SK-N-SH (cell line): ENCODE data around the gene ZDHHC21. TPM values are rescaled to one million over a fixed set of nuclear protein-coding genes. Genes with fewer than 3 reads are reported as not detected.

Source experiments
- CTCF ChIA-PET: fragments of 300-600, 350-600 bp; formaldehyde crosslinking; extraction: SDS; loops from one replicate; lab custom pipeline; 2021; lab: Yijun Ruan, JAX
- POLR2A ChIA-PET: fragments of 350-600 bp; sonication (Branson Sonifier 250); formaldehyde crosslinking; extraction: SDS; loops from one replicate; lab custom pipeline; 2020; ENCODE audit warnings: antibody characterized with exemption, inconsistent platforms; lab: Yijun Ruan, JAX
- DNase-seq: peaks from one replicate; pipeline ENCODE4 v3.0.0; 2012
- H2AFZ ChIP-seq: fragments of 200-600 bp; sonication (generic); 2 replicates; pipeline ENCODE4 v1.8.1; 2016; ENCODE audit warnings: antibody characterized with exemption, mild to moderate bottlenecking, low read depth
- H3F3A ChIP-seq: fragments of 200-600 bp; sonication (generic); replicated peaks from 2 replicates; pipeline ENCODE3; 2016; ENCODE audit warnings: antibody characterized with exemption, mild to moderate bottlenecking; ENCODE audit not compliant: insufficient read depth
- H3K27ac ChIP-seq, 2 experiments: fragments of 200-500 bp in 1 of 2; fragments of 200-600 bp in 1 of 2; sonication (Bioruptor generic) in 1 of 2; sonication (generic), shearing (Covaris generic) in 1 of 2; 2 replicates each; pipeline versions ENCODE4 v1.5.1 to v1.6.1; 2014 to 2016; ENCODE audit warnings: low read depth in 2 of 2, inconsistent platforms in 1 of 2, low read length in 1 of 2, mild to moderate bottlenecking in 1 of 2, mixed read lengths in 1 of 2
- H3K27me3 ChIP-seq: fragments of 200-600 bp; sonication (generic), shearing (Covaris generic); 2 replicates; pipeline ENCODE4 v1.6.1; 2016; ENCODE audit warnings: mixed run types; ENCODE audit not compliant: insufficient read depth
- H3K36me3 ChIP-seq, 2 experiments: fragments of 200-500 bp in 1 of 2; fragments of 200-600 bp in 1 of 2; sonication (Bioruptor generic) in 1 of 2; sonication (generic) in 1 of 2; replicated peaks in 1 of 2; 2 replicates each; pipeline versions ENCODE3 to v1.5.1; 2014 to 2016; ENCODE audit warnings: low read length in 1 of 2, mild to moderate bottlenecking in 1 of 2; ENCODE audit not compliant: insufficient read depth in 2 of 2, control insufficient read depth in 1 of 2
- H3K4me1 ChIP-seq, 2 experiments: fragments of 200-500 bp in 1 of 2; fragments of 200-600 bp in 1 of 2; sonication (Bioruptor generic) in 1 of 2; sonication (generic), shearing (Covaris generic) in 1 of 2; 2 replicates each; pipeline versions ENCODE4 v1.5.1 to v1.6.1; 2014 to 2016; ENCODE audit warnings: low read depth in 1 of 2, low read length in 1 of 2, mixed run types in 1 of 2; ENCODE audit not compliant: insufficient read depth in 2 of 2, control insufficient read depth in 1 of 2
- H3K4me2 ChIP-seq: fragments of 200-600 bp; sonication (generic), shearing (Covaris generic); 2 replicates; pipeline ENCODE4 v1.6.1; 2017; ENCODE audit warnings: mixed run types
- H3K4me3 ChIP-seq, 2 experiments: fragments of 200-500 bp in 1 of 2; fragments of 200-600 bp in 1 of 2; sonication (Bioruptor generic) in 1 of 2; sonication (generic), shearing (Covaris generic) in 1 of 2; 2 replicates each; pipeline versions ENCODE4 v1.5.1 to v1.8.1; 2014 to 2016; ENCODE audit warnings: low read depth in 2 of 2, inconsistent platforms in 1 of 2, low read length in 1 of 2, mild to moderate bottlenecking in 1 of 2, mixed read lengths in 1 of 2, moderate library complexity in 1 of 2
- H3K79me2 ChIP-seq: fragments of 200-600 bp; sonication (generic); 2 replicates; pipeline ENCODE4 v1.8.1; 2017; ENCODE audit warnings: mild to moderate bottlenecking; ENCODE audit not compliant: insufficient read depth
- H3K9ac ChIP-seq: fragments of 200-600 bp; sonication (generic); 2 replicates; pipeline ENCODE4 v1.6.1; 2017; ENCODE audit warnings: mixed run types
- H3K9me2 ChIP-seq: fragments of 200-600 bp; sonication (generic); 2 replicates; pipeline ENCODE4 v1.6.1; 2017; ENCODE audit warnings: mixed run types
- H3K9me3 ChIP-seq: fragments of 200-600 bp; sonication (generic); 2 replicates; pipeline ENCODE4 v1.6.1; 2017; ENCODE audit warnings: mixed run types, mild to moderate bottlenecking, moderate library complexity
- H4K20me1 ChIP-seq: fragments of 200-600 bp; sonication (generic); 2 replicates; pipeline ENCODE4 v1.6.1; 2017; ENCODE audit warnings: mild to moderate bottlenecking, mixed run types; ENCODE audit not compliant: insufficient read depth
- ELF1 ChIP-seq: IDR thresholded peaks from 2 replicates; pipeline ENCODE4 v1.4.0; 2012
- EP300 ChIP-seq, 2 experiments: IDR thresholded peaks; 2 replicates each; pipeline versions ENCODE4 v1.4.0 to v1.6.1; 2012; ENCODE audit warnings: borderline replicate concordance in 1 of 2, low read depth in 1 of 2, low read length in 1 of 2
- EZH2phosphoT487 ChIP-seq: fragments of 200-600 bp; sonication (generic); IDR thresholded peaks from 2 replicates; pipeline ENCODE4 v1.6.1; 2017; ENCODE audit warnings: low read depth, mixed run types, mild to moderate bottlenecking, antibody characterized with exemption, moderate library complexity, borderline replicate concordance
- GABPA ChIP-seq: IDR thresholded peaks from 2 replicates; pipeline ENCODE4 v1.4.0; 2012; ENCODE audit warnings: low read depth, mild to moderate bottlenecking
- GATA2 ChIP-seq: sonication (generic); formaldehyde crosslinking; IDR thresholded peaks from 2 replicates; pipeline ENCODE4 v1.5.0; 2020; ENCODE audit warnings: mild to moderate bottlenecking, missing genetic modification reagents
- JUND ChIP-seq: IDR thresholded peaks from 2 replicates; pipeline ENCODE4 v1.4.0; 2012
- MXI1 ChIP-seq: IDR thresholded peaks from 2 replicates; pipeline ENCODE4 v1.6.1; 2012; ENCODE audit warnings: mild to moderate bottlenecking, low read depth, low read length, improper control_type of control experiment
- NFIC ChIP-seq: IDR thresholded peaks from 2 replicates; pipeline ENCODE4 v1.4.0; 2012; ENCODE audit warnings: borderline replicate concordance
- NRF1 ChIP-seq: IDR thresholded peaks from 2 replicates; pipeline ENCODE4 v1.6.1; 2012; ENCODE audit warnings: low read depth, mild to moderate bottlenecking, low read length
- RFX5 ChIP-seq: IDR thresholded peaks from 2 replicates; pipeline ENCODE4 v1.6.1; 2012; ENCODE audit warnings: mild to moderate bottlenecking, improper control_type of control experiment, low read length
- SIN3A ChIP-seq: IDR thresholded peaks from 2 replicates; pipeline ENCODE4 v1.6.1; 2012; ENCODE audit warnings: low read depth, mild to moderate bottlenecking, low read length, moderate library complexity, borderline replicate concordance
- SMC3 ChIP-seq: IDR thresholded peaks from 2 replicates; pipeline ENCODE4 v1.6.1; 2012; ENCODE audit warnings: low read depth, low read length, improper control_type of control experiment
- TCF12 ChIP-seq: IDR thresholded peaks from 2 replicates; pipeline ENCODE4 v1.4.0; 2012
- TEAD4 ChIP-seq: IDR thresholded peaks from 2 replicates; pipeline ENCODE4 v1.4.0; 2012; ENCODE audit warnings: mild to moderate bottlenecking, borderline replicate concordance; ENCODE audit not compliant: insufficient read depth
- YY1 ChIP-seq: IDR thresholded peaks from 2 replicates; pipeline ENCODE4 v1.4.0; 2012; ENCODE audit warnings: low read depth, mild to moderate bottlenecking
- WGBS: methylation state at CpG from one replicate; pipeline ENCODE4 v1.1.6; 2017; ENCODE audit warnings: low lambda C conversion rate; 5-methylcytosine and 5-hydroxymethylcytosine counted together
- polyA plus RNA-seq, 3 experiments: library from polyadenylated mRNA; depleted of rRNA; stranded (reverse); fragments of >200 nt; gene quantifications; 2 replicates each; pipeline ENCODE4 v1.2.3, GENCODE V29; 2012
- TF ChIP-seq, protein P1 (sequence below): fragments of 200-600 bp; sonication (generic); IDR thresholded peaks from 2 replicates; pipeline ENCODE4 v1.6.1; 2017; ENCODE audit warnings: antibody characterized with exemption, mild to moderate bottlenecking, moderate library complexity
- TF ChIP-seq, protein P2 (sequence below): IDR thresholded peaks from 2 replicates; pipeline ENCODE4 v1.4.0; 2012; ENCODE audit warnings: low read depth, borderline replicate concordance
- TF ChIP-seq, protein P3 (sequence below): IDR thresholded peaks from 2 replicates; pipeline ENCODE4 v1.4.0; 2012; ENCODE audit warnings: low read depth
- TF ChIP-seq, protein P4 (sequence below): fragments of 150-350 bp; IDR thresholded peaks from 2 replicates; pipeline ENCODE4 v1.6.1; 2017; ENCODE audit warnings: antibody characterized with exemption, low read length, low read depth, borderline replicate concordance
- TF ChIP-seq, protein P5 (sequence below): IDR thresholded peaks from 2 replicates; pipeline ENCODE4 v1.6.1; 2012; ENCODE audit warnings: mild to moderate bottlenecking, low read depth, low read length, moderate library complexity

The ZDHHC21 gene
- polyA plus RNA-seq, 1 of the 3 experiments (the other 2 are of a cell fraction): 2.9 TPM

DNA sequence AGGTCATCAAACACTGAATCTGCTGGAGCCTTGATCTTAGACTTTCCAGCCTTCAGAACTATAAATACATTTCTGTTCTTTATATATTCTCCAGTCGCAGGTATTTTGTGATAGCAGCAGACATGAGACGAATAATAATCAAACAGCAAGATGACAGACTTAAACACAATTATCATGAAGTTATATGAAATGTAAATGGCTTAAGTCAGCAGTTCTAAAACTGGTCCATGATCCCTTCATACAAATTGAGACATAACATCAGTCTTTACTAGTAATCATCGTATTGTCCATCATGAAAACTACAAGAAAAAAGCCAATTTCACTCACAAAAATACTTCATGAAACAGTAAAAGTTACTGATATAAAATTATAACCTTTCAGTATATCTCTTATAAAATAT, 101.8 kb downstream of the ZDHHC21 start (continued):
- TF ChIP-seq, protein P1, sequence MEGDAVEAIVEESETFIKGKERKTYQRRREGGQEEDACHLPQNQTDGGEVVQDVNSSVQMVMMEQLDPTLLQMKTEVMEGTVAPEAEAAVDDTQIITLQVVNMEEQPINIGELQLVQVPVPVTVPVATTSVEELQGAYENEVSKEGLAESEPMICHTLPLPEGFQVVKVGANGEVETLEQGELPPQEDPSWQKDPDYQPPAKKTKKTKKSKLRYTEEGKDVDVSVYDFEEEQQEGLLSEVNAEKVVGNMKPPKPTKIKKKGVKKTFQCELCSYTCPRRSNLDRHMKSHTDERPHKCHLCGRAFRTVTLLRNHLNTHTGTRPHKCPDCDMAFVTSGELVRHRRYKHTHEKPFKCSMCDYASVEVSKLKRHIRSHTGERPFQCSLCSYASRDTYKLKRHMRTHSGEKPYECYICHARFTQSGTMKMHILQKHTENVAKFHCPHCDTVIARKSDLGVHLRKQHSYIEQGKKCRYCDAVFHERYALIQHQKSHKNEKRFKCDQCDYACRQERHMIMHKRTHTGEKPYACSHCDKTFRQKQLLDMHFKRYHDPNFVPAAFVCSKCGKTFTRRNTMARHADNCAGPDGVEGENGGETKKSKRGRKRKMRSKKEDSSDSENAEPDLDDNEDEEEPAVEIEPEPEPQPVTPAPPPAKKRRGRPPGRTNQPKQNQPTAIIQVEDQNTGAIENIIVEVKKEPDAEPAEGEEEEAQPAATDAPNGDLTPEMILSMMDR: no peak
- no peak for TF ChIP-seq EZH2phosphoT487
- TF ChIP-seq RFX5: no peak
- no peak for TF ChIP-seq TEAD4
- TF ChIP-seq, protein P2, sequence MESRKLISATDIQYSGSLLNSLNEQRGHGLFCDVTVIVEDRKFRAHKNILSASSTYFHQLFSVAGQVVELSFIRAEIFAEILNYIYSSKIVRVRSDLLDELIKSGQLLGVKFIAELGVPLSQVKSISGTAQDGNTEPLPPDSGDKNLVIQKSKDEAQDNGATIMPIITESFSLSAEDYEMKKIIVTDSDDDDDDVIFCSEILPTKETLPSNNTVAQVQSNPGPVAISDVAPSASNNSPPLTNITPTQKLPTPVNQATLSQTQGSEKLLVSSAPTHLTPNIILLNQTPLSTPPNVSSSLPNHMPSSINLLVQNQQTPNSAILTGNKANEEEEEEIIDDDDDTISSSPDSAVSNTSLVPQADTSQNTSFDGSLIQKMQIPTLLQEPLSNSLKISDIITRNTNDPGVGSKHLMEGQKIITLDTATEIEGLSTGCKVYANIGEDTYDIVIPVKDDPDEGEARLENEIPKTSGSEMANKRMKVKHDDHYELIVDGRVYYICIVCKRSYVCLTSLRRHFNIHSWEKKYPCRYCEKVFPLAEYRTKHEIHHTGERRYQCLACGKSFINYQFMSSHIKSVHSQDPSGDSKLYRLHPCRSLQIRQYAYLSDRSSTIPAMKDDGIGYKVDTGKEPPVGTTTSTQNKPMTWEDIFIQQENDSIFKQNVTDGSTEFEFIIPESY: no peak
- TF ChIP-seq, all 33 proteins: peak for 0

DNA sequence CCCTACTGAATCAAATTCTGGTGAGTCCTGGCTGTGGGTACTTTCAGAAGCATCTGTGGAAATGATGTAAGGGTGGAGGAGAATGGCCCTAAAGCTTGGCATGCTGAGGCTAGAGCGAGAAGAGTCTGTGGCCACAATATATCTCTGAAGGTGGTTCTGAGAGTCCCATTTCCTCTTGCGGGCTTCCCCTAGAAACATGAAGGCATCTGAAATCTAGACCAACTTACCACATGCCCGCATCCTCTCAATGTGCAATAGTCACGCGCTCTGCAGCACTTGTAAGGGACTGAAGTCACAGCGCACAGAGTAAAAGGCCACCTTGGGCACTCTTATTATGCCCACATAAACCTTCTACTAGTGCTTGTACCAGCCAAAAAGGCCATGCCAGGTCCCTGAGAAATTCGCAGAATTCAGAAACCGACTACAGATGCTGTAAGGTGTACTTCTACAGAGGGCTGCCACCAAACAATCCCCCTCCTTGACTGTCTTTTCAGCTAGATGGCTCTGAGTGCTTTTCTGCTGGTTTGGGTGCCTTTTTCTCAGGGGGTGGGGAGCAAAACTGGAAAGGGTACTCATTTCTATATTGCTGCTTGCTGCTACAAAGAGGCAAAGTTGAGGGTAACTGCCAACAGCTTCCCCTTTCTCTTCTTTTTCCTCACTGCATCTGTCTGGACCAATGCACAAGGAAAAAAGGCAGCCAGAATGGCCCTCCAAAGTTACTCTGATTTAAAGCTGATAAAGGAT, 107.3 kb downstream of the ZDHHC21 start:
- H3K27ac ChIP-seq: no peak overlapping the region
- no peaks in the 10 kb centered on the region; a peak in 1 of 4 replicates for H3K4me1 ChIP-seq
- H3K4me2 ChIP-seq: no peak overlapping the region
- H2AFZ ChIP-seq: no peak overlapping the region
- CTCF ChIA-PET: interaction anchor here (0.7 kb wide), 1 partner anchor 97 kb away, joined by 3 read pairs; no protein-coding TSS in a partner anchor
- H3K9ac ChIP-seq: no peak overlapping the region
- no peak overlapping the region for H3K4me3 ChIP-seq
- POLR2A ChIA-PET: no interaction called here
- no peaks in the 10 kb centered on the region for H3K79me2 ChIP-seq
- no peaks in the 10 kb centered on the region for H3K27me3 ChIP-seq
- no peaks in the 10 kb centered on the region for H3F3A ChIP-seq
- peaks cover 0 to 4% of the 10 kb centered on the region in 2 experiments for H3K36me3 ChIP-seq
- WGBS: 80% methylated on average over 8 of the region's 8 CpGs
- H4K20me1 ChIP-seq: no peaks in the 10 kb centered on the region
- H3K9me2 ChIP-seq: no peaks in the 10 kb centered on the region
- no peaks in the 10 kb centered on the region for H3K9me3 ChIP-seq
- no peak for DNase-seq
- no peak for TF ChIP-seq SIN3A
- no peak for TF ChIP-seq TCF12
- TF ChIP-seq EZH2phosphoT487: no peak
- TF ChIP-seq TEAD4: no peak
- no peak for TF ChIP-seq EP300 (IDR thresholded peaks at IDR 0.05; ENCODE audit: borderline replicate concordance in 1 of 2, low read depth in 1 of 2, low read length in 1 of 2)
- no peak for TF ChIP-seq ELF1
- TF ChIP-seq JUND: no peak
- TF ChIP-seq GATA2 (CRISPR knock-in tag): no peak
- TF ChIP-seq MXI1: no peak
- TF ChIP-seq, protein P1: no peak
- TF ChIP-seq, protein P3, sequence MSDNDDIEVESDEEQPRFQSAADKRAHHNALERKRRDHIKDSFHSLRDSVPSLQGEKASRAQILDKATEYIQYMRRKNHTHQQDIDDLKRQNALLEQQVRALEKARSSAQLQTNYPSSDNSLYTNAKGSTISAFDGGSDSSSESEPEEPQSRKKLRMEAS: no peak
- TF ChIP-seq, protein P4, sequence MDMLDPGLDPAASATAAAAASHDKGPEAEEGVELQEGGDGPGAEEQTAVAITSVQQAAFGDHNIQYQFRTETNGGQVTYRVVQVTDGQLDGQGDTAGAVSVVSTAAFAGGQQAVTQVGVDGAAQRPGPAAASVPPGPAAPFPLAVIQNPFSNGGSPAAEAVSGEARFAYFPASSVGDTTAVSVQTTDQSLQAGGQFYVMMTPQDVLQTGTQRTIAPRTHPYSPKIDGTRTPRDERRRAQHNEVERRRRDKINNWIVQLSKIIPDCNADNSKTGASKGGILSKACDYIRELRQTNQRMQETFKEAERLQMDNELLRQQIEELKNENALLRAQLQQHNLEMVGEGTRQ: no peak
- TF ChIP-seq NRF1: no peak
- TF ChIP-seq GABPA: no peak
- TF ChIP-seq, protein P5, sequence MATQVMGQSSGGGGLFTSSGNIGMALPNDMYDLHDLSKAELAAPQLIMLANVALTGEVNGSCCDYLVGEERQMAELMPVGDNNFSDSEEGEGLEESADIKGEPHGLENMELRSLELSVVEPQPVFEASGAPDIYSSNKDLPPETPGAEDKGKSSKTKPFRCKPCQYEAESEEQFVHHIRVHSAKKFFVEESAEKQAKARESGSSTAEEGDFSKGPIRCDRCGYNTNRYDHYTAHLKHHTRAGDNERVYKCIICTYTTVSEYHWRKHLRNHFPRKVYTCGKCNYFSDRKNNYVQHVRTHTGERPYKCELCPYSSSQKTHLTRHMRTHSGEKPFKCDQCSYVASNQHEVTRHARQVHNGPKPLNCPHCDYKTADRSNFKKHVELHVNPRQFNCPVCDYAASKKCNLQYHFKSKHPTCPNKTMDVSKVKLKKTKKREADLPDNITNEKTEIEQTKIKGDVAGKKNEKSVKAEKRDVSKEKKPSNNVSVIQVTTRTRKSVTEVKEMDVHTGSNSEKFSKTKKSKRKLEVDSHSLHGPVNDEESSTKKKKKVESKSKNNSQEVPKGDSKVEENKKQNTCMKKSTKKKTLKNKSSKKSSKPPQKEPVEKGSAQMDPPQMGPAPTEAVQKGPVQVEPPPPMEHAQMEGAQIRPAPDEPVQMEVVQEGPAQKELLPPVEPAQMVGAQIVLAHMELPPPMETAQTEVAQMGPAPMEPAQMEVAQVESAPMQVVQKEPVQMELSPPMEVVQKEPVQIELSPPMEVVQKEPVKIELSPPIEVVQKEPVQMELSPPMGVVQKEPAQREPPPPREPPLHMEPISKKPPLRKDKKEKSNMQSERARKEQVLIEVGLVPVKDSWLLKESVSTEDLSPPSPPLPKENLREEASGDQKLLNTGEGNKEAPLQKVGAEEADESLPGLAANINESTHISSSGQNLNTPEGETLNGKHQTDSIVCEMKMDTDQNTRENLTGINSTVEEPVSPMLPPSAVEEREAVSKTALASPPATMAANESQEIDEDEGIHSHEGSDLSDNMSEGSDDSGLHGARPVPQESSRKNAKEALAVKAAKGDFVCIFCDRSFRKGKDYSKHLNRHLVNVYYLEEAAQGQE: no peak
- no peak for TF ChIP-seq NFIC
- no peak for TF ChIP-seq SMC3
- TF ChIP-seq YY1: no peak
